GM10248 (cell line): ENCODE results near the gene ITGA11.

Experiments used
- CTCF ChIA-PET: fragments of 300-600 bp; sonication (Branson Sonifier 250); formaldehyde crosslinking; extraction: SDS; loops from one replicate; lab custom pipeline; 2021; ENCODE audit warnings: antibody characterized with exemption; lab: Yijun Ruan, JAX
- POLR2A ChIA-PET: fragments of 350-650 bp; sonication (Branson Sonifier 250); formaldehyde crosslinking; extraction: SDS; loops from one replicate; lab custom pipeline; 2020; ENCODE audit warnings: antibody characterized with exemption; lab: Yijun Ruan, JAX
- DNase-seq: peaks from one replicate; pipeline ENCODE4 v3.0.0; 2012; ENCODE audit errors: extremely low spot score
- TF ChIP-seq, protein P1 (sequence below): IDR thresholded peaks from 2 replicates; pipeline ENCODE4 v1.5.1; 2012; ENCODE audit warnings: mild to moderate bottlenecking, low read depth; ENCODE audit errors: extremely low read depth, missing control alignments, control extremely low read depth

ITGA11 gene

DNA sequence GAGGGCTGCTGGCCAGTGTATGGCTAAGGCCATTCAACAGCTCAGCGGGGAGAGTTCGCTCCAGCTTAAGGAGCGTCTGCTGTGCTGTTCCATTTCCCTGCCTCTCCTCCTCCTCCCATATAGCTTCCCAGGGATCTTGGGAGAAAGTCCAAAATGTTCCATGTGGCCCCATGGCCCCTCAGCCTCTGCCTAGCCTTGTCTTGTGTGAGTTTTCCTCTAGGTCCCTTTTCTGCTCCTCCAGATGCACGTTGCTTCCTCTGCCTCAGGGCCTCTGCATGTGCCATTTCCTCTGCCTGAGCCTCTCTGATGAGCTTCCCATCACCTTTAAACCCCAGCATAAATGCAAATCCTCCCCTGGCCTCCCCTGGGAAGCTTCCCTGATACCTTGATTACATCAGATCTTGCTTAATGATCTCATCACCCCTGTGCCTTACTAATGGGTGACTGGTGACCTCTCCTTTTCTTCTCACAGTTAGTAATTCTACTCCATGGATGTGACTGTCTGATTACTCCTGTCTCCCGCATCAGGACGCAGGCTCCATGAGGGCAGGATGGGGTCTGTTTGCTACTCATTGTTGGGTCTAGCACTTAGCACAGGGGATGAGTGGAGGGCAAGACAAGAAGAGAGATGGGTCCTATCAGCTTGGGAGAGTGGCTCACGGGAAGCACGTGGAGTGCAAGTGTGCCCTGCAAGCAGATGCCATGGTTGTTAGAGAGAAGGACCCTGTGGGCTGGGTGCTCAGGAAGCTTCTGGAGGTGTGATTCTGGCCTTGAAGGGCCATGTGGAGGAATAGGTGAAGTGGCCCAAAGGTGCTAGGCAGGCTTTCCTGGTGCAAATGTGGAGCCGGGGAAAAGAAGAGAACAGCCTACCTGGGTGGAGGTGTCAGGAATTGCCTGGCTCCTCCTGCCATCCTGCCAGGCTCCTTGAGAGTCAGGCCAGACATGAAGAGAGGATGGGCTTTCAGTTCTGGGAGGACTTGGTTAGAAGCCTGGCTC is 23.8 kb downstream of the ITGA11 start:
- TF ChIP-seq, protein P1, sequence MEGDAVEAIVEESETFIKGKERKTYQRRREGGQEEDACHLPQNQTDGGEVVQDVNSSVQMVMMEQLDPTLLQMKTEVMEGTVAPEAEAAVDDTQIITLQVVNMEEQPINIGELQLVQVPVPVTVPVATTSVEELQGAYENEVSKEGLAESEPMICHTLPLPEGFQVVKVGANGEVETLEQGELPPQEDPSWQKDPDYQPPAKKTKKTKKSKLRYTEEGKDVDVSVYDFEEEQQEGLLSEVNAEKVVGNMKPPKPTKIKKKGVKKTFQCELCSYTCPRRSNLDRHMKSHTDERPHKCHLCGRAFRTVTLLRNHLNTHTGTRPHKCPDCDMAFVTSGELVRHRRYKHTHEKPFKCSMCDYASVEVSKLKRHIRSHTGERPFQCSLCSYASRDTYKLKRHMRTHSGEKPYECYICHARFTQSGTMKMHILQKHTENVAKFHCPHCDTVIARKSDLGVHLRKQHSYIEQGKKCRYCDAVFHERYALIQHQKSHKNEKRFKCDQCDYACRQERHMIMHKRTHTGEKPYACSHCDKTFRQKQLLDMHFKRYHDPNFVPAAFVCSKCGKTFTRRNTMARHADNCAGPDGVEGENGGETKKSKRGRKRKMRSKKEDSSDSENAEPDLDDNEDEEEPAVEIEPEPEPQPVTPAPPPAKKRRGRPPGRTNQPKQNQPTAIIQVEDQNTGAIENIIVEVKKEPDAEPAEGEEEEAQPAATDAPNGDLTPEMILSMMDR, result no peak
- no peak for DNase-seq
- ChIA-PET CTCF (no interaction called here), POLR2A (no interaction called here)

DNA sequence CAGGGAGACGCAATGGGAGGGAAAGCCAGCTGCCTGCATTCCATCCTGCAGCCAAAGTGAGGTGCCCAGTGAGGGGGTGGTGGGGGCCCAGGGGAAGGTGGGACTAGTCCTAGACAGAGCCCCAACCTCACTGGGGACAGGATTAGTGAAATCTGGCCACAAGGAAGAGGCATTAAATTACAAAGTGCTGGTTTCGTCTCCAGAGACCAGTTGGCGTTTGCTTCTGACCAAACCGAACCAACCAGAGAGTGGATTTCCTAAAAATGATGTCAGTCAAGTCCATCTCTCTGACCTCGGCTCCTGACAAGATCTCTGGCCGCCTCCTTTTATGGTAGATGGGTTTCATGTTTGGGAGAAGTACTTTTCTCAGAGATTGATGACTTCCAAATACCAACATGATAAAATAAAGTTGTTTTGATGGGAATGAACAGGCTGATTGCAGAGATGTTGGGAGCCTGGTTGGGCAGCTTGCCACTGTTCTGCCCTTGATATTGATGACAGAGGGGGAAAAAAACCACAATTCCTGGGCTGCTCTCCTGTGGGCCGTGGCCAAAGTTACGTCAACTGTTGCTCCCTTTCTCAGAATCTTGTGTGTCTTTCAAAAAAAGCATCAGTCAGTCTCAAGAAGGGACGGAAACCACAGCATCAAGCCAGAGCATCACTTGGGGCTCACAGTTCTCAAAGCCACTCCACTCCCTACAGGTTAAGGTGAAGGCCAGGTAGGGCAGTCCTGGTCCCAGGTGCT is 24.6 kb downstream of the ITGA11 start:
- CTCF ChIA-PET, result no interaction called here
- TF ChIP-seq, protein P1, result no peak
- POLR2A ChIA-PET, result interaction anchor here (0.6 kb wide), 1 partner anchor 537 kb away, joined by 4 read pairs; no protein-coding TSS in a partner anchor
- no peak for DNase-seq

DNA sequence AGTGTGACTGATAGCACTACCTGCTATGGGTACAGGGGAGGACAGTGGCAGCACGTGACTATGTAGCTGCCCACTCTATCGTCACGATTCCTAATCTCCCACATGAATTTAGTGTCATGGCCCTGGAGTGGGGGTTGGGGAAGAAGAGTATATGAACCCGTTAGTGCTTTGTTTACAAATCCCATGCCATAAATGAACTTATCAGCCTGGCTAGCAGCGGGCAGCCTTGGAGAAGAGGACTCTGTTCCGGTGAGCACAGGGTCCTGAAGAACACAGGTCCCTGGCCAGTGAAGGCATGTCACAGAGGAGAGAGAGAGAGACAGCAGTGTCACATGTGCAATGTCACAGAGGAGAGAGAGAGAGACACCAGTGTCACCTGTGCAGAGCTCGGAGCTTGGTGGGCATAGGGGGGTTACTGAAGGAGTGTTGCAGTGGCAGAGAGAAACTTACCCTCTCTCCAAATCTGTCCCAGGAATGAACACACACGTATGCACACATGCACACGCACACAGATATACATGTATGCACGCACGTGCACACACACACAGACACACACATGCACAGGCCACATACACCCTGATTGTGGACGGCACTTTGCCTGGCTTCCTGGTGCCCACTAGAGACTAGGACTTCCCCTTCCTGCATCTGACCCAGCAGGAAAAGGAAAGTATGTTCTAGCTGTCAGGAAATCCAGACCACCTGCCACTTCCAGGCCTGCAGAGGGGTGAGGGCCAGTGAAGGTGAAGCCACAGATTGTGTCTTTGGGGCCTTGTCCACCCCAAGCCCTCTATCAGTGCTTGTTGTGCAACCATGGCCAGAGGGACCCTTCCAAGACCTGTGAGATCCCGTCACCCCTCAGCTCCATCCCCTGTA is 26.3 kb downstream of the ITGA11 start:
- TF ChIP-seq, protein P1, result no peak
- ChIA-PET POLR2A (no interaction called here), CTCF (no interaction called here)
- no peak for DNase-seq

DNA sequence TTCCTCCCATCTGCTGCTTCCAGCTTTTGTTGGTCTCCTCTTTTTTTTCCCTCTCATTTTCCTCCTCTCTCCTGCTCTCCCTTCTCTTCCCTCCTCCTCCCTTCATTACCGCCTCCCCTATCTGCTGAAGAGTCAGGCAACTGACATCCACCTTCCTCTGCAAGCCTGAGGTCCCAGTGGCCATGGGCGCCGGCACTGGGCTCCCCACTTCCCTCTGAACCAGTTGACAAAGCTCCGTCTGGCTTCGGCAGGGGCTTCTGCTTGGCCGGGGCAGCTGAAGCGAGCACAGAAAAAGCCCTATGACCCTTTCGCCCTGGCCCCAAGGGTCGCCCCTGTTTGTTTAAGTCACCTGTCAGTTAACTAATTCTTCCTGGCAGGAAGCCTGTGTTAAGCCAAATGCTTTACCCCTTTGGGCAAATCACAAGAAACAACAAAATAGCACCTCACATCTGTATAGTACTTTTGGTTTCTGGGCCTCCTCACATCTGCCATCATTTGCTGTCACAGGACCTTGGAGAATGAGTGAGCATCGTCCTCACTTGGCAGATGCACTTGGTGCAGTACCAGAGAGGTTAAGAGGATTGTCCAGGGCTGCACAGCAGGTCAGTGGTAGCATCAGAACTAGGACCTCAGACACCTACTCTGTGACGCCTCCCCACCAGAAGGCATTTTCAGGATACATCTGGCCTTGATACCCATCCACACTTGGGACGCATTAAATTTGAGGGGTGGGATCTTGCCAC is 27.7 kb downstream of the ITGA11 start:
- POLR2A ChIA-PET, result no interaction called here
- CTCF ChIA-PET, result no interaction called here
- no peak for DNase-seq
- TF ChIP-seq, protein P1, result no peak

DNA sequence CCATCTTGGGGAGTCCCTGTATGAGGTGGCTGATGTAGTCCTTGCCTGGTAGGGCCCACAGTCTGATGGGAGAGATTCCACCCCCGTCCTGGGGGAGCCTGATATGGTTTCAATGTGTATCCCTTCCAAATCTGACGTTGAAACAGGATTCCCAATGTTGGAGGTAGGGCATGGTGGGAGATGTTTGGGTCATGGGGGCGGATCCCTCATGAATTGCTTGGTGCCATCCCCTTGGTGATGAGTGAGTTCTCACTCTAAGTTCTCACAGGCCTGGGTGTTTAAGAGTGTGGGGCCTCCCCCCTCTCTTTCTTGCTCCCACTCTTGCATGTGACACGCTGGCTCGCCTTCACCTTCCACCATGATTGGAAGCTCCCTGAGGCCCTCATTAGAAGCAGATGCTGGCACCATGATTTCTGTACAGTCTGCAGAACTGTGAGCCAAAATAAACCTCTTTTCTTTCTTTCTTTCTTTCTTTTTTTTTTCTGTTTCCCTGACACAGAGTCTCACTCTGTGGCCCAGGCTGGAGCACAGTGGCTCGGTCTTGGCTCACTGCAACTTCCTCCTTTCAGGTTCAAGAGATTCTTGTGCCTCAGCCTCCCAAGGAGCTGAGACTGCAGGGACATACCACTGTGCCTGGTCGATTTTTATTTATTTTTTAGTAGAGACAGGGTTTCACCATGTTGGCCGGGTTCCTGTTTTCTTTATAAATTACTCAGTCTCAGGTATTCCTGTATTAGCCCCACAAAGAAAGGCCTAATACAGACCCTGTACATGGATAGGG is 28.6 kb downstream of the ITGA11 start:
- TF ChIP-seq, protein P1, result no peak
- ChIA-PET POLR2A (interaction anchor here (0.6 kb wide), 1 partner anchor 1036 kb away, joined by 4 read pairs; no protein-coding TSS in a partner anchor), CTCF (no interaction called here)
- no peak for DNase-seq
